Adrenal gland (tissue), 5 donors: Measurements from ENCODE around the gene SCN3B.

Experiments used
- POLR2A ChIP-seq, 2 donors: fragments of 450-650 bp; IDR thresholded peaks; one replicate each; pipeline ENCODE4 v1.6.1; 2017; ENCODE audit warnings: antibody characterized with exemption in 2 of 2, mild to moderate bottlenecking in 2 of 2, moderate library complexity in 1 of 2
- TF ChIP-seq, protein P1 (sequence below), 6 experiments: fragments of 450-650 bp in 4 of 6; fragments of 200-600 bp in 2 of 6; sonication (generic) in 1 of 6; IDR thresholded peaks; 1 replicate in 5 of 6; 2 replicates in 1 of 6; pipeline versions ENCODE4 v1.5.1 to v1.8.0; 2016 to 2021; ENCODE audit warnings: antibody characterized with exemption in 6 of 6, mild to moderate bottlenecking in 2 of 6, moderate library complexity in 1 of 6
- donor health status: DM: no; HTN: no; CAD: no.

- TF ChIP-seq, protein P1, sequence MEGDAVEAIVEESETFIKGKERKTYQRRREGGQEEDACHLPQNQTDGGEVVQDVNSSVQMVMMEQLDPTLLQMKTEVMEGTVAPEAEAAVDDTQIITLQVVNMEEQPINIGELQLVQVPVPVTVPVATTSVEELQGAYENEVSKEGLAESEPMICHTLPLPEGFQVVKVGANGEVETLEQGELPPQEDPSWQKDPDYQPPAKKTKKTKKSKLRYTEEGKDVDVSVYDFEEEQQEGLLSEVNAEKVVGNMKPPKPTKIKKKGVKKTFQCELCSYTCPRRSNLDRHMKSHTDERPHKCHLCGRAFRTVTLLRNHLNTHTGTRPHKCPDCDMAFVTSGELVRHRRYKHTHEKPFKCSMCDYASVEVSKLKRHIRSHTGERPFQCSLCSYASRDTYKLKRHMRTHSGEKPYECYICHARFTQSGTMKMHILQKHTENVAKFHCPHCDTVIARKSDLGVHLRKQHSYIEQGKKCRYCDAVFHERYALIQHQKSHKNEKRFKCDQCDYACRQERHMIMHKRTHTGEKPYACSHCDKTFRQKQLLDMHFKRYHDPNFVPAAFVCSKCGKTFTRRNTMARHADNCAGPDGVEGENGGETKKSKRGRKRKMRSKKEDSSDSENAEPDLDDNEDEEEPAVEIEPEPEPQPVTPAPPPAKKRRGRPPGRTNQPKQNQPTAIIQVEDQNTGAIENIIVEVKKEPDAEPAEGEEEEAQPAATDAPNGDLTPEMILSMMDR (IDR thresholded peaks at IDR 0.05): no peak
- TF ChIP-seq POLR2A (IDR thresholded peaks at IDR 0.05): no peak
These were observed 50.8 kb downstream of the SCN3B start for GRCh38 chr11:123603666-123604065.
